Cardiac fibroblast (primary cell): ENCODE results near the gene OR51A4.

Experiments used
- DNase-seq, 2 donors: peaks; one replicate each; pipeline versions ENCODE4 v3.0.0 to v3.0.0-alpha.2; 2010; ENCODE audit warnings: low read depth in 2 of 2
- H3K4me3 ChIP-seq, 2 donors: replicated peaks in 1 of 2; 1 replicate in 1 of 2; 2 replicates in 1 of 2; pipeline ENCODE4 v1.5.1; 2011; ENCODE audit warnings: low read depth in 2 of 2, low read length in 2 of 2, mild to moderate bottlenecking in 2 of 2, moderate library complexity in 1 of 2
- CTCF ChIP-seq: IDR thresholded peaks from one replicate; pipeline ENCODE4 v1.5.1; 2011; ENCODE audit warnings: low read depth, mild to moderate bottlenecking, low read length, inconsistent platforms

OR51A4 gene

GRCh38 chr11:4947505-4947904, at the start of gene OR51A4:
Gene OR51A4, minus strand, starts transcription at chr11:4947605. Its CDS starts 505 bp downstream, at chr11:4947100.
- no peak for TF ChIP-seq CTCF
- DNase-seq = no peak
- H3K4me3 ChIP-seq = no peak within 1 kb of the TSS

GRCh38 chr11:4994551-4994950, 47.1 kb upstream of the OR51A4 start, which contains the start of gene OR51L1:
Gene OR51L1, plus strand, starts transcription at chr11:4994851. Its CDS starts 4,132 bp downstream, at chr11:4998983.
- no peak for DNase-seq
- no peak for TF ChIP-seq CTCF
- H3K4me3 ChIP-seq = no peak within 1 kb of the TSS

- DNase-seq = peak; percentile 21 to 33
- peak; percentile 37 for TF ChIP-seq CTCF
- no peak overlapping the region for H3K4me3 ChIP-seq
These were observed 43.7 kb upstream of the OR51A4 start for GRCh38 chr11:4991060-4991459.

GRCh38 chr11:4983841-4984240, 36.4 kb upstream of the OR51A4 start:
- no peak for DNase-seq
- no peak for TF ChIP-seq CTCF
- no peak overlapping the region for H3K4me3 ChIP-seq

DNA sequence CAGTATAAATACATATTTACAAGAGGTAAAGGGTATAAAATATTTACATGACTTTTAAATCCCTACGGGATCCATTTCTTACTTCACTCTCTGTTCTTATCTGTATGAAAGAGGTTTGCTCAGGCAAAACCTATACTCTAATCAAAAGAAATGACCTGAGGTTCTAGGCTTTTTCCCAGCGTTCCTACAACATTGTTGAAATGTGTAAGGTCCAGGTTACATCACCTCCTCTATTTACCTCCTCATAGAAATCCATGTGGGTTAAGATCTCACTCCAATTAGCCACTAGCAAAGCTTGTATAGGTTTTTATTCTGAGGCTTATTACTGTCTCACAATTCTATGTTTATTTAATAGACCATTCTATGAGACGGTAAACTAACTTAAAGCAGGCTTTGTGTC, 35.3 kb upstream of the OR51A4 start:
- TF ChIP-seq CTCF = no peak
- no peak for DNase-seq

GRCh38 chr11:4979036-4979435, 31.6 kb upstream of the OR51A4 start:
- H3K4me3 ChIP-seq = no peak overlapping the region
- no peak for TF ChIP-seq CTCF
- DNase-seq = peak in 1 of 2 donors; percentile 8

More for the DNA sequence above, 35.3 kb upstream of the OR51A4 start:
- no peak overlapping the region for H3K4me3 ChIP-seq

DNA sequence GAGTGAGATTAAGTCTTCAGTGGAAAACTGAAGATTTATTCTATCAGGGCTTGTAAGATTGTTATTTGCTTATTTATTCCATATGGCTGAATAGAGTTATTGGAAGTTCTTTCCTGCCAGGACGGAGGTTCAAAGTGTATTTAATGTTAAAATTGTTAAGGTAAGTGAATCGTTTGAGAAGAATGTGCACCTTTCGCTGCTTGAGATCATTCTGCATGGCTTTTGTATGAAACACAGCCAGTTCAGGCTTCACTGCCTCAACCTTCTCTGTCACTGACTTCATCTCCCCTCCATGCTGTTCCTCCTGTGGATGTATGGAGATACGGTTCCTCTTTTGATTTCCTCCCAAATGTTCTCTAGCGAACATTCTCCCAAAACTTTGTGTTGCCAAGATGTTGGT, 28.0 kb upstream of the OR51A4 start:
- no peak for TF ChIP-seq CTCF
- no peak overlapping the region for H3K4me3 ChIP-seq
- no peak for DNase-seq
